Psoas muscle (tissue), 8 donors: ENCODE data around the gene MCTP1. TPM values are rescaled to one million over a fixed set of nuclear protein-coding genes. Genes with fewer than 3 reads are reported as not detected.

Experiments used
- ATAC-seq, 4 donors: fragments of 200-7000 bp; cut with Tn5 transposase; one replicate each; pipeline ENCODE4 v1.9.1; 2020; ENCODE audit warnings: moderate library complexity in 3 of 4, mild to moderate bottlenecking in 2 of 4
- DNase-seq, 2 donors: peaks; one replicate each; pipeline ENCODE4 v3.0.0-alpha.2; 2020
- H3K27ac ChIP-seq: fragments of 200-600 bp; one replicate; pipeline ENCODE4 v1.8.0; 2022
- H3K27me3 ChIP-seq, 3 donors: fragments of 200-600 bp in 1 of 3; one replicate each; pipeline versions ENCODE4 v1.6.1 to v1.8.0; 2013 to 2022; ENCODE audit warnings: low read length in 2 of 3, mild to moderate bottlenecking in 2 of 3, moderate library complexity in 1 of 3; ENCODE audit not compliant: insufficient read depth in 3 of 3
- H3K36me3 ChIP-seq, 2 donors: fragments of 200-600 bp in 1 of 2; one replicate each; pipeline versions ENCODE4 v1.6.1 to v1.8.0; 2013 to 2022; ENCODE audit warnings: low read depth in 1 of 2, mild to moderate bottlenecking in 1 of 2, moderate library complexity in 1 of 2; ENCODE audit not compliant: insufficient read depth in 1 of 2
- H3K4me1 ChIP-seq: fragments of 200-600 bp; one replicate; pipeline ENCODE4 v1.8.0; 2022
- H3K4me3 ChIP-seq: fragments of 200-600 bp; one replicate; pipeline ENCODE4 v1.8.0; 2022; ENCODE audit warnings: mild to moderate bottlenecking
- H3K9me3 ChIP-seq: fragments of 200-600 bp; one replicate; pipeline ENCODE4 v1.8.0; 2022
- CTCF ChIP-seq: fragments of 200-600 bp; IDR thresholded peaks from one replicate; pipeline ENCODE4 v1.8.0; 2022; ENCODE audit warnings: antibody characterized with exemption
- WGBS, 3 donors: extraction: QIAGEN DNeasy Blood & Tissue Kit; methylation state at CpG; one replicate each; pipeline versions ENCODE4 v1.1.6 to v1.1.7; 2013; 5-methylcytosine and 5-hydroxymethylcytosine counted together
- intact Hi-C, 2 donors: fragments of 100-400 bp; cut with DNase I; formaldehyde crosslinking; loops; one replicate each; pipeline versions ENCODE4 v1.11.0 to v1.14.2; 2022
- long read RNA-seq, 2 donors: library from polyadenylated mRNA; unstranded; transcript quantifications; one replicate each; pipeline ENCODE4 v2.0.0, GENCODE V29; 2021
- polyA plus RNA-seq, 3 donors: library from polyadenylated mRNA; stranded (reverse); fragments of 200-250 nt; gene quantifications; one replicate each; pipeline ENCODE4 v1.2.3, GENCODE V29; 2013
- total RNA-seq, 4 donors: library from RNA; stranded (reverse); fragmentation: NEBNext Ultra II Directional in 2 of 4; extraction: Animal tissue kit (Norgen Biotek cat#: 25700) in 2 of 4; gene quantifications; one replicate each; pipeline versions ENCODE4 v1.2.1 to v1.2.4, GENCODE V29; 2021 to 2023
- donor health status: healthy with polysubstance abuse.
- donor health status: DM: no; HTN: no; CAD: no; lungs with moderate emphysema.
- donor health status: Bipolar disorder and iron deficiency.
- donor health status: healthy.
- donor health status: DM: yes; HTN: yes; CAD: no.
- donor health status: DM: no; HTN: no; CAD: no.
- donor health status: DM: no; HTN: no; CAD: no.
- donor health status: DM: yes; HTN: yes; CAD: no.

Gene MCTP1
- total RNA-seq, result 1 to 10 TPM; 3.0 to 8.8 (median 5.1) TPM
- 1 to 10 TPM; 1.4 to 3.5 (median 2.2) TPM for polyA plus RNA-seq
- long read RNA-seq, donor 1, result 0 reads
- long read RNA-seq, donor 2, result 0 reads

GRCh38 chr5:95284572-95285408, at the start of gene MCTP1:
TSS of gene MCTP1 (minus strand) at chr5:95285094.
- H3K27me3 ChIP-seq, result peaks cover 13 to 67% (median 13%) of the 10 kb centered on the region in 3 donors
- peak in 1 of 2 donors; percentile 15 for DNase-seq

GRCh38 chr5:95332158-95332557, 47.3 kb upstream of the MCTP1 start:
- intact Hi-C loops, result no loop called here
- no peak for ATAC-seq
- no peaks in the 10 kb centered on the region for H3K36me3 ChIP-seq
- 79 to 84% (median 81%) methylated on average over 3 of the region's 3 CpGs for WGBS, 3 donors
- no peak overlapping the region for H3K27ac ChIP-seq
- no peaks in the 10 kb centered on the region for H3K4me1 ChIP-seq
- no peak for DNase-seq
- no peaks in the 10 kb centered on the region for H3K27me3 ChIP-seq
- H3K4me3 ChIP-seq, result no peak overlapping the region
- H3K9me3 ChIP-seq, result no peaks in the 10 kb centered on the region
- TF ChIP-seq CTCF, result no peak

More at GRCh38 chr5:95284572-95285408, at the start of gene MCTP1:
- intact Hi-C loops, result no loop called here
- peak within 1 kb of the TSS; percentile 69 for H3K4me3 ChIP-seq
- peak in 3 of 4 donors; percentile 23 to 42 (median 29) for ATAC-seq
- no peaks in the 10 kb centered on the region for H3K9me3 ChIP-seq
- no peaks in the 10 kb centered on the region for H3K4me1 ChIP-seq
- 0 to 1% (median 1%) methylated on average over 38 to 83 of the region's 83 CpGs for WGBS, 3 donors
- TF ChIP-seq CTCF, result no peak
- no peak within 1 kb of the TSS for H3K27ac ChIP-seq
- H3K36me3 ChIP-seq, result no peaks in the 10 kb centered on the region

GRCh38 chr5:95331358-95331757, 46.5 kb upstream of the MCTP1 start:
- intact Hi-C loops, result no loop called here
- DNase-seq (no peak), ATAC-seq (no peak)
- no peak overlapping the region for H3K27ac ChIP-seq
- no peaks in the 10 kb centered on the region for H3K27me3 ChIP-seq
- TF ChIP-seq CTCF, result no peak
- no peaks in the 10 kb centered on the region for H3K36me3 ChIP-seq
- WGBS, 3 donors, result 26 to 34% (median 32%) methylated on average over 3 of the region's 3 CpGs
- no peaks in the 10 kb centered on the region for H3K4me1 ChIP-seq
- no peak overlapping the region for H3K4me3 ChIP-seq
- no peaks in the 10 kb centered on the region for H3K9me3 ChIP-seq

- 67 to 71% (median 69%) methylated on average over 6 of the region's 6 CpGs for WGBS, 3 donors
Measured at GRCh38 chr5:95327211-95327610, 42.3 kb upstream of the MCTP1 start.

More at GRCh38 chr5:95327211-95327610, 42.3 kb upstream of the MCTP1 start:
- TF ChIP-seq CTCF, result no peak
- intact Hi-C loops, result no loop called here
- Histone ChIP-seq H3K9me3 (no peaks in the 10 kb centered on the region), H3K4me1 (no peaks in the 10 kb centered on the region), H3K27ac (no peak overlapping the region), H3K36me3 (no peaks in the 10 kb centered on the region), H3K4me3 (no peak overlapping the region), H3K27me3 (no peaks in the 10 kb centered on the region)
- no peak for DNase-seq
- no peak for ATAC-seq
